Mesothelial cell of epicardium (in vitro differentiated cells): ENCODE measurements around the gene ATP2C1. TPM values are rescaled to one million over a fixed set of nuclear protein-coding genes. Genes with fewer than 3 reads are reported as not detected.

Source experiments
- DNase-seq, 2 experiments: peaks; one replicate each; pipeline ENCODE4 v3.0.0; 2021; ENCODE audit warnings: low spot score in 2 of 2; ENCODE audit not compliant: unreplicated experiment in 2 of 2
- H3K27ac Mint-ChIP-seq: 2 replicates; pipeline ENCODE4 v1.8.0; 2021; ENCODE audit warnings: mixed read lengths
- H3K27me3 Mint-ChIP-seq: 2 replicates; pipeline ENCODE4 v1.8.0; 2021; ENCODE audit warnings: low read depth, mixed read lengths
- H3K36me3 Mint-ChIP-seq: 2 replicates; pipeline ENCODE4 v1.8.0; 2021; ENCODE audit warnings: mixed read lengths
- H3K4me1 Mint-ChIP-seq: 2 replicates; pipeline ENCODE4 v1.8.0; 2021; ENCODE audit warnings: mixed read lengths
- H3K4me3 Mint-ChIP-seq: 2 replicates; pipeline ENCODE4 v1.8.0; 2021; ENCODE audit warnings: mild to moderate bottlenecking, moderate library complexity, mixed read lengths
- H3K9me3 Mint-ChIP-seq: 2 replicates; pipeline ENCODE4 v1.8.0; 2021; ENCODE audit warnings: mixed read lengths
- total RNA-seq: library from RNA; stranded (reverse); gene quantifications from 3 replicates; pipeline ENCODE4 v1.2.1, GENCODE V29; 2021
- TF ChIP-seq, protein P1 (sequence below): fragments of 200-600 bp; sonication (generic); IDR thresholded peaks from one replicate; pipeline ENCODE4 v1.5.0; 2021; ENCODE audit warnings: antibody characterized with exemption; ENCODE audit not compliant: unreplicated experiment

The ATP2C1 gene
- total RNA-seq, 1 donor from 2014 or later: 88.8 TPM

DNA sequence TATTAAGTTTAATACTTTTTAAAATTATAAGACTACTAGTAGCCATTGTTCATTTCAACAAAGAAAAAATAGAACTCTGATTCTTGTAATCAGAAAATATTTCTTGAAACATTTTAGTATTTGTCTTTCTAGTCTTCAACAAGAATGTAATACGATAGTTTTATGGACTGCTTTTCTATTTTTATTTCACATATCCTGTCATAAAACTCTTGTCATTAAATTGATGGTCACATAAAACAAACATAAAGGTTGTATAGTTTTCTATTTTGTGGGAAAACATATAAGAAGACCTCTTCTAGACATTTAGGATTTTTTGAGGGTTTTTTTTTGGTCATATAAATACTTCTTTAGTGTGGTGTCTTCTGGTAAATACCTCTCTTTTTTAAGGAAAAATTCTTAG, 62.4 kb downstream of the ATP2C1 start:
- Mint-ChIP-seq H3K36me3 (peaks cover 36% of the 10 kb centered on the region), H3K27me3 (no peaks in the 10 kb centered on the region), H3K4me1 (peaks cover 7% of the 10 kb centered on the region), H3K9me3 (no peaks in the 10 kb centered on the region), H3K4me3 (no peak overlapping the region), H3K27ac (no peak overlapping the region)
- TF ChIP-seq, protein P1, sequence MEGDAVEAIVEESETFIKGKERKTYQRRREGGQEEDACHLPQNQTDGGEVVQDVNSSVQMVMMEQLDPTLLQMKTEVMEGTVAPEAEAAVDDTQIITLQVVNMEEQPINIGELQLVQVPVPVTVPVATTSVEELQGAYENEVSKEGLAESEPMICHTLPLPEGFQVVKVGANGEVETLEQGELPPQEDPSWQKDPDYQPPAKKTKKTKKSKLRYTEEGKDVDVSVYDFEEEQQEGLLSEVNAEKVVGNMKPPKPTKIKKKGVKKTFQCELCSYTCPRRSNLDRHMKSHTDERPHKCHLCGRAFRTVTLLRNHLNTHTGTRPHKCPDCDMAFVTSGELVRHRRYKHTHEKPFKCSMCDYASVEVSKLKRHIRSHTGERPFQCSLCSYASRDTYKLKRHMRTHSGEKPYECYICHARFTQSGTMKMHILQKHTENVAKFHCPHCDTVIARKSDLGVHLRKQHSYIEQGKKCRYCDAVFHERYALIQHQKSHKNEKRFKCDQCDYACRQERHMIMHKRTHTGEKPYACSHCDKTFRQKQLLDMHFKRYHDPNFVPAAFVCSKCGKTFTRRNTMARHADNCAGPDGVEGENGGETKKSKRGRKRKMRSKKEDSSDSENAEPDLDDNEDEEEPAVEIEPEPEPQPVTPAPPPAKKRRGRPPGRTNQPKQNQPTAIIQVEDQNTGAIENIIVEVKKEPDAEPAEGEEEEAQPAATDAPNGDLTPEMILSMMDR: no peak
- DNase-seq: no peak

DNA sequence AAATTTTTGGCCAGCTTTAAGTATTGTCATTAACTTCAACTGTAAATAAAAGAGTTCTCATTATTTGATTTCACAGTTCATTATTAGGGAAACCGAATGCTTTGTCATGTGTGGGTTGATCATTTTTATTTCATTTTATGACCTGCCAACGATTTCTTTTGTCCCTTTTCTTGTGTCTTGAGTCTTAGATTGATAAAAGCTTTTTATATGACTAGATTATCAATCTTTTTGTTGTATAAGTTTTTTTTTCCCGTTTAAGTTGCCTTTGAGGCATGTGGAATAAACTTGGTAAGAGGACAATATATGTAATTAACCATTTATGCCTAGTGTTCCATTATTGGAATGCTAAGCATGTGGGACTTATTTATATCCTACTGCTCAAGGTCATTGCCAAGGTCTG, 62.8 kb downstream of the ATP2C1 start:
- Mint-ChIP-seq H3K9me3 (no peaks in the 10 kb centered on the region), H3K4me1 (peaks cover 7% of the 10 kb centered on the region), H3K4me3 (no peak overlapping the region), H3K27me3 (no peaks in the 10 kb centered on the region), H3K27ac (no peak overlapping the region), H3K36me3 (peaks cover 38% of the 10 kb centered on the region)
- TF ChIP-seq, protein P1: no peak
- DNase-seq: no peak

DNA sequence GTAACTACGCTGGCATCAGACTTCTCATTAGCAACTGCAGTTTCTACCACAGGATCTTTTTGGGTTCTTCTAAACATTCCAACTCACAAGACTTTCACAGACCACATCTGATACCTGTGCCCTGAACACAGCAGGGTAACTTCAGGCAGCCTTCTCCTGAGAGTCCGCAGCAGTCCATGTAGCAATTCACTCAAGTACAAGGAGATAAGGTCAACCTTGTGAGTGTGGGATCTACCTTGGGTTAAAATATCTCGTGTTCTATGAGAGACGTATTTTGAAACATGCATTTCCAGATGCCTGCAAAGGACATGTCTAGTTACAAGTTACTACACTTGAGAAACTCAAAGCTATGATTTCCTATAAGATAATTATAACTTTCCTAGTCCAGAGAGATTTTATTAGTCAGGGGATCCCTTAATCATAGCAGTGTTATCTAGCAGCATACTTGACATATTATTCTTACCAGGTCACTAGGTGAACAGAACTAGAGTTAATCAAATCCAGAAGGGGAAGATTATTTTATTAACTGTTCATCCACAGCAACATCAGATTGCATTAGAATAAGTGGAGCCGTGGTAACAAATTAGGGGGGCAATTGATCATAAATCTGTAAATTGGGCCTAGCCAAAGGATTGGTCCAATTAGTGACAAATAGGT, 66.4 kb downstream of the ATP2C1 start:
- Mint-ChIP-seq H3K9me3 (no peaks in the 10 kb centered on the region), H3K4me1 (peaks cover 7% of the 10 kb centered on the region)

DNA sequence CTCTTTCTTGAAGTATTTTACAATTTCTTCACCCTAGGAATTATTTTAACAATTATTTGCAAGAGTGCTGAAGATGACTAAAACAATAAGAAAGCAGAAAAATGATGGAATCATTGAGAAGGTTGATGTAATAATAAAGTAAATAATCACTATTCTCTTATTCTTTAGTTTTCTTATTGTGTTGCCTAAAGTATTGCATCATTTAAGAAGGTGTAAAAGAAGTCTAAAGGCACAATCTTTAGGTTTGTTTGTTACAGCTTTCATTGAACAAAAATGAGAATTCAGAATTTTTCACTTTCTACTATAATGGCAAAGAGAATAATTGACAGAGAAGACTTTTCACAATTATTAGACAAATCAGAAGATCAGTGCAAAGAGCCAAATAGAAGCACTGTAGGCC, 67.6 kb downstream of the ATP2C1 start:
- no peak for DNase-seq
- Mint-ChIP-seq H3K9me3 (no peaks in the 10 kb centered on the region), H3K36me3 (peaks cover 31% of the 10 kb centered on the region), H3K4me1 (peaks cover 7% of the 10 kb centered on the region), H3K27me3 (no peaks in the 10 kb centered on the region), H3K4me3 (no peak overlapping the region), H3K27ac (no peak overlapping the region)
- TF ChIP-seq, protein P1: no peak

More for the DNA sequence above, 66.4 kb downstream of the ATP2C1 start:
- H3K4me3 Mint-ChIP-seq: no peak overlapping the region
- H3K36me3 Mint-ChIP-seq: peaks cover 30% of the 10 kb centered on the region
- peak overlapping the region; percentile 57 for H3K27ac Mint-ChIP-seq
- DNase-seq: no peak
- TF ChIP-seq, protein P1: no peak
- no peaks in the 10 kb centered on the region for H3K27me3 Mint-ChIP-seq

DNA sequence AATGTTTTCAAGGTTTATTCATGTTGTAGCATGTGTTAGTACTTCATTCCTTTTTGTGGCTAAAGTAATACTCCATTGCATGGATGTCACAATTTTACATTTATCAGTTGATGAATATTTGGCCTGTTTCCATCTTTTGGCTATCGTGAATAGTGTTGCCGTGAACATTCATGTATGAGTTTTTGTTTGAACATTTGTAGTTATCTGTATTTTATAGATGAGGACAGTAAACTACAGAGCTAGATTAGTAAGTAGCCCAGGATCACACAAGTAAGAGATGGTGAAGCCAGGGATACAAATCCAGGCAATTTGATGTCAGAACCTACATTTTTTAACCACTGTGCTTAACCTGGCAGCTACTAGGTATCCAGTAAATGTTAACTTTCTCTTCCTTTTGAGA, 69.6 kb downstream of the ATP2C1 start:
- TF ChIP-seq, protein P1: no peak
- no peak for DNase-seq
- Mint-ChIP-seq H3K4me3 (no peak overlapping the region), H3K36me3 (peaks cover 35% of the 10 kb centered on the region), H3K27me3 (no peaks in the 10 kb centered on the region), H3K4me1 (peaks cover 13% of the 10 kb centered on the region), H3K27ac (no peak overlapping the region), H3K9me3 (no peaks in the 10 kb centered on the region)
